HUES48 (cell line): ENCODE results near the gene USP1.
A peak's percentile ranks its signal among the peaks of the same experiment; 100 is the strongest.

ENCODE experiments used
- H3K27ac ChIP-seq: one replicate; pipeline ENCODE4 v1.7.0; 2013; ENCODE audit warnings: low read depth, low read length, inconsistent platforms
- H3K27me3 ChIP-seq: 2 replicates; pipeline ENCODE4 v1.6.1; 2013; ENCODE audit warnings: mild to moderate bottlenecking, low read length; ENCODE audit not compliant: control insufficient read depth, insufficient read depth
- H3K36me3 ChIP-seq: 2 replicates; pipeline ENCODE4 v1.6.1; 2013; ENCODE audit warnings: low read length; ENCODE audit not compliant: control insufficient read depth, insufficient read depth
- H3K4me1 ChIP-seq: 2 replicates; pipeline ENCODE4 v1.6.1; 2013; ENCODE audit warnings: mild to moderate bottlenecking, low read length; ENCODE audit not compliant: control insufficient read depth, insufficient read depth
- H3K4me3 ChIP-seq: 2 replicates; pipeline ENCODE4 v1.5.1; 2013; ENCODE audit warnings: mild to moderate bottlenecking, low read depth, low read length
- H3K9ac ChIP-seq: 2 replicates; pipeline ENCODE4 v1.6.1; 2013; ENCODE audit warnings: mild to moderate bottlenecking, low read depth, low read length, moderate library complexity
- H3K9me3 ChIP-seq: 2 replicates; pipeline ENCODE4 v1.6.1; 2013; ENCODE audit warnings: low read length; ENCODE audit not compliant: control insufficient read depth, insufficient read depth

USP1 gene

GRCh38 chr1:62401034-62401760, 35.7 kb upstream of the USP1 start:
- no peak overlapping the region for H3K9ac ChIP-seq
- no peak overlapping the region for H3K4me3 ChIP-seq
- no peaks in the 10 kb centered on the region for H3K9me3 ChIP-seq
- peaks cover 18% of the 10 kb centered on the region for H3K4me1 ChIP-seq
- peak overlapping the region; percentile 54 for H3K27ac ChIP-seq
- no peaks in the 10 kb centered on the region for H3K27me3 ChIP-seq
- H3K36me3 ChIP-seq, result no peaks in the 10 kb centered on the region

DNA sequence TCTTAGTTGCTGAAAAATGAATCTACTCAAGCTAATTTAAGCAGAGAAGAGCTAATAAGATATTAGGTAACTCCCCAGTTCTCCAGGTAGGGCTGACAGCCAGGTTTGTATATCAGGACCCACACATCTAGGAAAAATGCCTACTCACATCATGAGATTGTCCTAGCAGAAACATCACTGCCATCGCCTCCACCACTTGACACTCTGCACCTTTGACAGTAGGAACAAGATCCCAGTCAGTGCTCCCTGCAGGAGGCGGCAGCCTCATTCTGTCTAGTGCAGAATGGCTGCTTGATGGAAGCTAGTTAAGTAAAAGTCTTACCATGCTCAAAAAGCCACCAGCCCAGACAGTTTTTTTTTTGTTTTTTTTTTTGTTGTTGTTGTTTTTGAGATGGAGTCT, 31.6 kb upstream of the USP1 start:
- H3K27me3 ChIP-seq, result no peaks in the 10 kb centered on the region
- peaks cover 23% of the 10 kb centered on the region for H3K4me1 ChIP-seq
- H3K36me3 ChIP-seq, result no peaks in the 10 kb centered on the region
- H3K27ac ChIP-seq, result no peak overlapping the region
- H3K4me3 ChIP-seq, result no peak overlapping the region
- H3K9ac ChIP-seq, result no peak overlapping the region
- H3K9me3 ChIP-seq, result no peaks in the 10 kb centered on the region

- H3K9me3 ChIP-seq, result no peaks in the 10 kb centered on the region
- H3K36me3 ChIP-seq, result no peaks in the 10 kb centered on the region
- H3K9ac ChIP-seq, result no peak overlapping the region
- H3K4me1 ChIP-seq, result peaks cover 12% of the 10 kb centered on the region; the same call in 1 of the 2 replicates
- H3K27ac ChIP-seq, result no peak overlapping the region
- H3K27me3 ChIP-seq, result no peaks in the 10 kb centered on the region
- no peak overlapping the region for H3K4me3 ChIP-seq
These were observed 30.3 kb upstream of the USP1 start for GRCh38 chr1:62406576-62406975.

GRCh38 chr1:62407398-62408009, 29.3 kb upstream of the USP1 start:
- H3K27me3 ChIP-seq, result no peaks in the 10 kb centered on the region
- H3K36me3 ChIP-seq, result no peaks in the 10 kb centered on the region
- H3K9me3 ChIP-seq, result no peaks in the 10 kb centered on the region
- no peak overlapping the region for H3K9ac ChIP-seq
- no peak overlapping the region for H3K4me3 ChIP-seq
- H3K4me1 ChIP-seq, result peaks cover 8% of the 10 kb centered on the region; the same call in 1 of the 2 replicates
- no peak overlapping the region for H3K27ac ChIP-seq

DNA sequence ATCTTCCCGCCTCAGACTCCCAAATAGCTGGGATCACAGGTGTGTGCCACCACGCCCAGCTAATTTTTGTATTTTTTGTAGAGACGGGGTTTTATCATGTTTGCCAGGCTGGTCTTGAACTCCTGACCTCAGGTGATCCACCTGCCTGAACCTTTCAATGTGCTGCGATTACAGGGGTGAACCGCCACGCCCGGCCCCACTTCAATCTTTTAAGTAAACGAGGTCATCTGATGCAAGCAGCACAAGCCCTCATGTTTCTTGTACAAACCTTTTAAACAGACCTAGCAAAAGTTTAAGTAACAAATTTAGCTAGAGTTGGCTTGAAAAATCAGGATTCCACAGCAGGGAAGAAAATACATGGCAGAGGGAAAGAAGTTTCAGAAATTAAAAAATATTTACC, 21.2 kb upstream of the USP1 start:
- Histone ChIP-seq H3K27ac (no peak overlapping the region), H3K4me1 (no peaks in the 10 kb centered on the region), H3K4me3 (no peak overlapping the region), H3K27me3 (no peaks in the 10 kb centered on the region), H3K9ac (no peak overlapping the region), H3K36me3 (no peaks in the 10 kb centered on the region), H3K9me3 (no peaks in the 10 kb centered on the region)

GRCh38 chr1:62417351-62417999, 19.4 kb upstream of the USP1 start:
- Histone ChIP-seq H3K4me1 (no peaks in the 10 kb centered on the region), H3K27ac (no peak overlapping the region), H3K36me3 (no peaks in the 10 kb centered on the region), H3K9ac (no peak overlapping the region), H3K27me3 (no peaks in the 10 kb centered on the region), H3K4me3 (no peak overlapping the region), H3K9me3 (no peaks in the 10 kb centered on the region)

DNA sequence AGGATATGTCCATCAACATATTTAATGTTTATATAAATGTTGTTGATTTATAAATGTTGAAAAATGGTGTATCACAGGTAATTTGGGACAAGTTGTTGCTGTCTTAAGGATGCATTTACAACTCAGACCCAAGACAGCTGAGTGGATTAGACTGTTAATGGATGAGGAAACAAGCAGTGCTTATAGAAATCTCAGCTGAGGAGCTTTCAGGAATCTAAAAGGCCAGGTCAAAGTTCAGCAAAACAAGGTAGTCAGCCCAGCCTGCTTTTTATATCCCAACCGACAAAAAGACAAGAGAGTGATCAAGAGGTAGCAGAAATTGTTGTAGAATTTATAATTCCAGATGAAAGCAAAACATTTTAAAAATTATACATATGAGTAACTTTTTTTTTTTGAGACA, 16.6 kb upstream of the USP1 start:
- Histone ChIP-seq H3K4me1 (no peaks in the 10 kb centered on the region), H3K27me3 (no peaks in the 10 kb centered on the region), H3K9ac (no peak overlapping the region), H3K9me3 (no peaks in the 10 kb centered on the region), H3K27ac (no peak overlapping the region), H3K4me3 (no peak overlapping the region), H3K36me3 (no peaks in the 10 kb centered on the region)

DNA sequence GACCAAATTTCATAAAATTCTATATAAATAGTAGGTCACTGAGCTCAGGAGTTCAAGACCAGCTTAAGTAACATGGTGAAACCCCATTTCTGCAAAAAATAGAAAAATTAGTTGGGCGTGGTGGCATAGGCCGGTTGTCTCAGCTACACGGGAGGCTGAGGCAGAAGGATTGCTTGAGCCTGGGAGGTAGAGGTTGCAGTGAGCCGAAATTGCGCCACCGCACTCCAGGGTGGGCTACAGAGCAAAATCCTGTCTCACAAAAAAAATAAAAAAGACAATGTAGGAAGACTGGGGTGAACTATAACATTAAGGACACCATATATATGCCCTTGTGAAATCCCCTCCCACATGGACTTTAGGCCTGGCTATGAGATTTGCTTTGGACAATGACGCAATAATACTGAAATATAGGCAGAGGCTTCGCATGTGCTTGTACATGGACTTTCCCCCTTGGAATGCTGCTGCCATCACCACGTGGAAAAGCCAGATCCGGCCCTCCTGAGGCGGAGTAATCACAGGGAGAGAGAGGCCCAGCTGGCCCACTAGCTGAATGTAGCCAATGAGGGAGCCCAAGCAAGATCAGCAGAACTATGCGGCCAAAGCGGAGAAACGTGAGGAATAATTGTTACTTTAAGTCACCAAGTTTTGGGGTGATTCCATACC, 13.1 kb upstream of the USP1 start:
- Histone ChIP-seq H3K9me3 (no peaks in the 10 kb centered on the region), H3K4me1 (no peaks in the 10 kb centered on the region), H3K9ac (no peak overlapping the region), H3K27me3 (no peaks in the 10 kb centered on the region), H3K36me3 (no peaks in the 10 kb centered on the region), H3K27ac (no peak overlapping the region), H3K4me3 (no peak overlapping the region)

DNA sequence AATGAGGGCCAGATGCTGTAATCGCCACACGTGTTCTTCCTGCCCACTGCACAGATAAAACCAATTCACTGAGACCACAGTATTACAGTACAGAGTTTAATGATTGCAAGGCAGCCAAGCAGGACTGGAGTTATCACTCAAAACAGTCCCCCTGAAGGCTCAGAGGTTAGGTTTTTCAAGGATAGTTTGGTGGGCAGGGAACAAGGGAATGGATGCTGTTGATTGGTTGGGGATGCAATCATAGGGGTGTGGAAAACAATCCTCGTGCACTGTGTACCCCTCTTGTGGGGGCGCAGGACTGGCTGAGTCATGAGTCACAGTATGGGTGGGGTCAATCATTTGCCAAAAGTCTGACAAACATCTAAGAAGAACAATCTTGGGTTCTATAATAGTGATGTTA, 12.4 kb upstream of the USP1 start:
- Histone ChIP-seq H3K36me3 (no peaks in the 10 kb centered on the region), H3K4me3 (no peak overlapping the region), H3K4me1 (no peaks in the 10 kb centered on the region), H3K9ac (no peak overlapping the region), H3K9me3 (no peaks in the 10 kb centered on the region), H3K27me3 (no peaks in the 10 kb centered on the region), H3K27ac (no peak overlapping the region)

DNA sequence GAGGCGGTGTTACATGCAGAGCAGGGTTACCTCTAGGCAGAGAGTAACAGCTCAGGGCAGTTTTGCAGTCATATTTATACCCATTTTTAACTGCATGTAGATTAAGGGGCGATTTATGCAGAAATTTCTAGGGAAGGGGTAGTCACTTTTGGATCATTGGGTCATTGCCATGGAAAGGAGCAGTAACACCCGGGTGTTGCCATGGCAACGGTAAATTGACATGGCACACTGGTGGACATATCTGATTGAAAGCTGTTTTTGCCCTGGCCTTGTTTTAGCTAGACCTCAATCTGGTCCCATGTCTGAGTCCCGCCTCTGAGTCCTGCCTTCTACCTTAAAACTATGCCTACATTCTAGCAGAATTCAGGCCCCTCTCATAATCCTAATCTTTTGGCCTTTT, 11.8 kb upstream of the USP1 start:
- Histone ChIP-seq H3K27ac (no peak overlapping the region), H3K27me3 (no peaks in the 10 kb centered on the region), H3K9ac (no peak overlapping the region), H3K36me3 (no peaks in the 10 kb centered on the region), H3K9me3 (no peaks in the 10 kb centered on the region), H3K4me1 (no peaks in the 10 kb centered on the region), H3K4me3 (no peak overlapping the region)

DNA sequence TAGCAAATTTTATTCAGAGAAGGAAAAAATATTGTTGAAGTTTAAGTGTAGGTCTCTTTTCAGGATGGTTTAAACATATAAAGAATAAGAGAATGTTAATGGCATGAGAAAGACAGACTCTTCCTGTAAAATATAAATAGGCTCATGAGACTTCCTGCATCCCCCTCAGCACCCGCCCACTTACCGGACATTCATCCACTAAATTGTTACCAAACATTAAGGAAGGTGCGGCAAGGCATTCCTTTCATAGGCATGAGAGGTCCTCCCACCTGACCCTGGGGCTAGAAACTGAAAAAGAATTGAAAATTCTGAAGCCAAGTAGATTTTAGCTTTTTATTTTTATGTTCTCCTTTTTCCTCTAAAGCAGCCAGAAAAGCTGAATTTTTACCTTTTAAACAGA, 10.6 kb upstream of the USP1 start:
- H3K4me3 ChIP-seq, result no peak overlapping the region
- no peak overlapping the region for H3K27ac ChIP-seq
- H3K4me1 ChIP-seq, result no peaks in the 10 kb centered on the region
- no peaks in the 10 kb centered on the region for H3K36me3 ChIP-seq
- no peaks in the 10 kb centered on the region for H3K27me3 ChIP-seq
- no peak overlapping the region for H3K9ac ChIP-seq
- no peaks in the 10 kb centered on the region for H3K9me3 ChIP-seq
